ENCODE results near the gene DNASE2.

DNASE2 gene

DNA sequence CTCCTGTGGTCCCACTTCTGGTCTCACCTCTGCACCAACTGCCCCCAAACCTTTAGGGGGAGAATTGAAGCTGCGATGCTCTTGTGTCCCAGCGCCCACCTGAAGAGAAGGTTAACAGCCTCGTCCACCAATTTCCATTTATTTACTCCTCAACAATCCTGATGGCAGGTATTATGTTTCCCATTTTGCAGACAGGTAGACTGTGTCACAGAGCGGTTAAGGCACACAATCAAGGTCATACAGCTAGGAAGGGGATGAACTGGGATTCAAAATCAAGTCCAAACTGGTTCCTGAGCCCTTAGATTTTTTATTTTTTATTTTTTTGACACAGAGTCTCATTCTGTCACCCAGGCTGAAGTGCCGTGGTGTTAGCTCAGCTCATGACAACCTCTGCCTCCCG, 6.2 kb downstream of the DNASE2 start:
- Mint-ChIP-seq H3K4me1 (ENCODE audit: low read depth) (peaks cover 6% of the 10 kb centered on the region), H3K9me3 (no peaks in the 10 kb centered on the region), H3K4me3 (no peak overlapping the region), H3K36me3 (ENCODE audit: low read depth) (peaks cover 22% of the 10 kb centered on the region), H3K27me3 (ENCODE audit: low read depth) (no peaks in the 10 kb centered on the region), H3K27ac (no peak overlapping the region)

DNA sequence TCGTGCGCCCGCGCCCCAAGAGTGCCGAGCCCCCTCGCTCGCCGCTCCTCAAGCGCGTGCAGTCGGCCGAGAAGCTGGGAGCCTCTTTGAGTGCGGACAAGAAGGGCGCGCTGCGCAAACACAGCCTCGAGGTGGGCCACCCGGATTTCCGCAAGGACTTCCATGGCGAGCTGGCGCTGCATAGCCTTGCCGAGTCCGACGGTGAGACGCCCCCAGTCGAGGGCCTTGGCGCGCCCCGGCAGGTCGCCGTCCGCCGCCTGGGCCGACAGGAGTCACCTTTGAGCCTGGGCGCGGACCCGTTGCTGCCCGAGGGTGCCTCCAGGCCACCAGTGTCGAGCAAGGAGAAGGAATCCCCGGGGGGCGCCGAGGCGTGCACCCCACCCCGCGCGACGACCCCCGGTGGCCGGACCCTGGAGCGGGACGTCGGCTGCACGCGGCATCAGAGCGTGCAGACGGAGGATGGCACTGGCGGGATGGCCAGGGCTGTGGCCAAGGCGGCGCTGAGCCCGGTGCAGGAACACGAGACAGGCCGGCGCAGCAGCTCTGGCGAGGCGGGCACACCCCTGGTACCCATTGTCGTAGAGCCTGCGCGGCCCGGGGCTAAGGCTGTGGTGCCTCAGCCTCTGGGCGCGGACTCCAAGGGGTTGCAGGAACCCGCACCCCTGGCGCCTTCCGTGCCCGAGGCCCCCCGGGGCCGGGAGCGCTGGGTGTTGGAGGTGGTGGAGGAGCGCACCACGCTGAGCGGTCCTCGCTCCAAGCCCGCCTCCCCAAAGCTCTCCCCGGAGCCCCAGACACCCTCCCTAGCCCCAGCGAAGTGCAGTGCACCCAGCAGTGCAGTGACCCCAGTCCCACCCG, 7.1 kb downstream of the DNASE2 start:
- Mint-ChIP-seq H3K27me3 (ENCODE audit: low read depth) (no peaks in the 10 kb centered on the region), H3K27ac (no peak overlapping the region), H3K4me1 (ENCODE audit: low read depth) (peaks cover 5% of the 10 kb centered on the region), H3K36me3 (ENCODE audit: low read depth) (peaks cover 22% of the 10 kb centered on the region), H3K9me3 (no peaks in the 10 kb centered on the region), H3K4me3 (no peak overlapping the region)

DNA sequence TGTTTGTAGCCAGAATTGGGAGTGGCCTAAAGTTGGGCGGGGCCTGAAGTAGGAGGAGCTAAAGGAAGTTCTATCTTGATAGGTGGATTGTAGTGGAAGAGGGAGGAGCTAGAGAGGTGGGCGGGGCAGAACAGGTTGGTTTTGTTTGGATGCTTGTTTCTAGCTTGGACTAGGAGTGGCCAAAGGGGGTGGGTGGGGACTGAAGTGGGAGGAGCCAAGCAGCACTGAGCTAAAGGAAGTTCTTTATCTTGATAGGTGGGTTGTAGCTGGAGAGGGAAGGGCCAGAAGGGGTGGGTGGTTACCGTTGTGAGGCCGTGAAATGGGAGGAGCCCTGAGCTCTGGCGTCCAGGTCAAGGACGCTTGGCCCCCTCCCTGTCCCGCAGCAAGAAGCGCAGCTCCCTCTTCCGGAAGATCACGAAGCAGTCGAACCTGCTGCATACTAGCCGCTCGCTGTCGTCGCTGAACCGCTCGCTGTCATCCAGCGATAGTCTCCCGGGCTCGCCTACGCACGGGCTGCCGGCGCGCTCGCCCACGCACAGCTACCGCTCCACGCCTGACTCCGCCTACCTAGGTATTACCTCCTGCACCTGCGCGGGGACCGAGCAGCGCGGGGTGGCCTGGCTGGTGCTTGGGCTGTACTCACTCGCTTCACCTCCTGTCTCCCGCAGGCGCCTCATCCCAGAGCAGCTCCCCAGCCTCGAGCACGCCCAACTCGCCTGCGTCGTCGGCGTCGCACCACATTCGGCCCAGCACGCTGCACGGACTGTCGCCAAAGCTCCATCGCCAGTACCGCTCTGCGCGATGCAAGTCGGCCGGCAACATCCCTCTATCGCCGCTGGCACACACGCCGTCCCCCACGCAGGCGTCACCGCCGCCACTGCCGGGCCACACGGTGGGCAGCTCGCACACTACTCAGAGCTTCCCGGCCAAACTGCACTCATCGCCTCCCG, 8.0 kb downstream of the DNASE2 start:
- H3K4me1 Mint-ChIP-seq (ENCODE audit: low read depth): peaks cover 4% of the 10 kb centered on the region
- H3K27me3 Mint-ChIP-seq (ENCODE audit: low read depth): no peaks in the 10 kb centered on the region
- no peak overlapping the region for H3K27ac Mint-ChIP-seq
- peaks cover 17% of the 10 kb centered on the region for H3K36me3 Mint-ChIP-seq (ENCODE audit: low read depth)
- H3K4me3 Mint-ChIP-seq: no peak overlapping the region
- no peaks in the 10 kb centered on the region for H3K9me3 Mint-ChIP-seq

DNA sequence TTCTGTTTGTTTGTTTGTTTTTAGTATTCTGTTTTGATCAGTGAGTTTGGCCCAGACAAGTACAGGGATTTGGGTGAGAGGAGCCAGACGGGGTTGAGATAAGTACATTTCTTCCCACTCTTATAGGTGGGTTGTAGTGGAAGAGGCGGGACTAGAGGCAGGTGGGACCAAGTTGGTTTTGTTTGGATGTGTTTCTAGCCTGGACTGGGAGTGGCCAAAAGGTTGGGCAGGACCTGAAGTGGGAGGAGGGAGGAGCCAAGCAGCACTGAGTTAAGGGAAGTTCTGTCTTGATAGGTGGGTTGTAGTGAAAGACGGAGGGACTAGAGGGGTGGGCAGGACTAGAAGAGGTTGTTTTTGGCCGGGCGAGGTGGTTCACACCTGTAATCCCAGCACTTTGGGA, 9.0 kb downstream of the DNASE2 start:
- peaks cover 15% of the 10 kb centered on the region for H3K36me3 Mint-ChIP-seq (ENCODE audit: low read depth)
- no peak overlapping the region for H3K27ac Mint-ChIP-seq
- no peak overlapping the region for H3K4me3 Mint-ChIP-seq
- no peaks in the 10 kb centered on the region for H3K27me3 Mint-ChIP-seq (ENCODE audit: low read depth)
- peaks cover 4% of the 10 kb centered on the region for H3K4me1 Mint-ChIP-seq (ENCODE audit: low read depth)
- H3K9me3 Mint-ChIP-seq: no peaks in the 10 kb centered on the region

DNA sequence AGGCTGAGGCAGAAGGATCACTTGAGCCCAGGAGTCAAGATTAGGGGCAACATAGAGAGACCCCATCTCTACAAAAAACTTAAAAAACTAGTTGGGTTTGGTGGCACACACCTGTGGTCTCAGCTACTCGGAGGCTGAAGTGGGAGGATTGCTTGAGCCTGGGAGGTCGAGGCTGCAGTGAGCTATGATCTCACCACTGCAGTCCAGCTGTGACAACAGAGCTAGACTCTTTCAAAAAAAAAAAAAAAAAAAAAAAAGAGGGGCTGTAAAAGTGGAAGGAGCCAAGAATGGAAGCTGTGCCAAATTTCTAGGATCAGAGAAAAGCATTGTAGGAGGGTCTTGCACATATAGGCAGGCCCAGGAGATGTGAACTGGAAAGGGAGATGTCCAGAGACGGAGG, 9.6 kb downstream of the DNASE2 start:
- no peaks in the 10 kb centered on the region for H3K9me3 Mint-ChIP-seq
- peaks cover 8% of the 10 kb centered on the region for H3K4me1 Mint-ChIP-seq (ENCODE audit: low read depth)
- H3K4me3 Mint-ChIP-seq: no peak overlapping the region
- no peak overlapping the region for H3K27ac Mint-ChIP-seq
- H3K27me3 Mint-ChIP-seq (ENCODE audit: low read depth): no peaks in the 10 kb centered on the region
- peaks cover 15% of the 10 kb centered on the region for H3K36me3 Mint-ChIP-seq (ENCODE audit: low read depth)

DNA sequence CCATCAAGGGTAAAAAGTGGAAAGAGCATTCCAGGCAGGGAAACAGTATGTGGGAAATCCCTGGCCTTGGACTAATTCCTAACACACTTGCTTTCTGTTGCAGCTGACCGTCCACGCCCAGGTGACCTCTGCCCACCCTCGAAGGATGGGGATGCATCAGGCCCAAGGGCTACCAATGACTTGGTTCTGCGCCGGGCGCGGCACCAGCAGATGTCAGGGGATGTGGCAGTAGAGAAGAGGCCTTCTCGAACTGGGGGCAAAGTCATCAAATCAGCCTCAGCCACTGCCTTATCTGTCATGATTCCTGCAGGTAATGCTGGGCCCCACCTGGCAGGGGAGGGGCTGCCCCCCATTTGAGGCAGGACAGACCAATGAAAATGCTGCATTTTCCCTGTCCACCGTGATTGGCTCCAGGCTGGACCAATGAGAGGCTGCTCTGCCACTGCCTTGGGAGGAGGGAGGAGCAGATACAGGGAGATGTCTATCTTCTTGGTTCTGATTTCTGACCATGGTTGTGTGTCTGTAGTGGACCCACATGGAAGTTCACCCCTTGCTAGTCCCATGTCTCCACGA, 12.6 kb downstream of the DNASE2 start:
- H3K36me3 Mint-ChIP-seq (ENCODE audit: low read depth): peaks cover 11% of the 10 kb centered on the region
- H3K27ac Mint-ChIP-seq: no peak overlapping the region
- H3K9me3 Mint-ChIP-seq: no peaks in the 10 kb centered on the region
- no peaks in the 10 kb centered on the region for H3K27me3 Mint-ChIP-seq (ENCODE audit: low read depth)
- no peak overlapping the region for H3K4me3 Mint-ChIP-seq
- H3K4me1 Mint-ChIP-seq (ENCODE audit: low read depth): peaks cover 12% of the 10 kb centered on the region

DNA sequence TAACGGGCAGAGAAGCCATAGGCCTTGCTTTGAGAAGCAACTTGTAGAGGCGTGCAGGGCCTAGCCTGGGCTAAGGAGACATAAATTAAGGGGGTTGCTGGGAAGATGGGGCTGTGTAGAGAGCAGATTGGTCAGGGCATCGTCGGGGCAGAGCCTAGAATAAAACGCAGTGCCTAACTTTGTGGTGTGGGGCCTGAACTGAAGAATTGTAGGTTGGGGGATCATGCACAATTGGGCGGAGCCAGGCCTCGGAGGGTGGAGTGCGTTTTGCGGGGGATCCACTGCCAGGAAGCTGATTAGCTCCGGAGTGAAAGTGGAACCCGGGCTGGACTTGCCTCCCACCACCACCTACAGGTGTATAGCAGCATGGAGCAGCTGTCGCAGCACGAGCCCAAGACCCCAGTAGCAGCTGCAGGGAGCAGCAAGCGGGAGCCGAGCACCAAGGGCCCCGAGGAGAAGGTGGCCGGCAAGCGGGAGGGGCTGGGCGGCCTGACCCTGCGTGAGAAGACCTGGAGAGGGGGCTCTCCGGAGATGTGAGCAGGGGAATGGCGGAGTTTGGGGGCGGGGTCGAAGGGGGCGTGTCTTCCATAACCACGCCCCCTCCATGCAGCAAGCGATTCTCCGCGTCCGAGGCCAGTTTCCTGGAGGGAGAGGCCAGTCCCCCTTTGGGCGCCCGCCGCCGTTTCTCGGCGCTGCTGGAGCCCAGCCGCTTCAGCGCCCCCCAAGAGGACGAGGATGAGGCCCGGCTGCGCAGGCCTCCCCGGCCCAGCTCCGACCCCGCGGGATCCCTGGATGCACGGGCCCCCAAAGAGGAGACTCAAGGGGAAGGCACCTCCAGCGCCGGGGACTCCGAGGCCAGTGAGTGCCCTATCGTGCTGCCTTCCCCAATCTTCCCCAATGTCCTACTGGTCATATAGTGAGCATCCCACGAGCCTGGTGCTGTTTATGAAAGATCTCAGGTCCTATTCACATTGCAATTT, 13.8 kb downstream of the DNASE2 start:
- H3K27ac Mint-ChIP-seq: peak overlapping the region; percentile 26
- H3K27me3 Mint-ChIP-seq (ENCODE audit: low read depth): no peaks in the 10 kb centered on the region
- no peaks in the 10 kb centered on the region for H3K9me3 Mint-ChIP-seq
- H3K36me3 Mint-ChIP-seq (ENCODE audit: low read depth): peaks cover 7% of the 10 kb centered on the region
- H3K4me3 Mint-ChIP-seq: peak overlapping the region; percentile 56
- H3K4me1 Mint-ChIP-seq (ENCODE audit: low read depth): peaks cover 12% of the 10 kb centered on the region

DNA sequence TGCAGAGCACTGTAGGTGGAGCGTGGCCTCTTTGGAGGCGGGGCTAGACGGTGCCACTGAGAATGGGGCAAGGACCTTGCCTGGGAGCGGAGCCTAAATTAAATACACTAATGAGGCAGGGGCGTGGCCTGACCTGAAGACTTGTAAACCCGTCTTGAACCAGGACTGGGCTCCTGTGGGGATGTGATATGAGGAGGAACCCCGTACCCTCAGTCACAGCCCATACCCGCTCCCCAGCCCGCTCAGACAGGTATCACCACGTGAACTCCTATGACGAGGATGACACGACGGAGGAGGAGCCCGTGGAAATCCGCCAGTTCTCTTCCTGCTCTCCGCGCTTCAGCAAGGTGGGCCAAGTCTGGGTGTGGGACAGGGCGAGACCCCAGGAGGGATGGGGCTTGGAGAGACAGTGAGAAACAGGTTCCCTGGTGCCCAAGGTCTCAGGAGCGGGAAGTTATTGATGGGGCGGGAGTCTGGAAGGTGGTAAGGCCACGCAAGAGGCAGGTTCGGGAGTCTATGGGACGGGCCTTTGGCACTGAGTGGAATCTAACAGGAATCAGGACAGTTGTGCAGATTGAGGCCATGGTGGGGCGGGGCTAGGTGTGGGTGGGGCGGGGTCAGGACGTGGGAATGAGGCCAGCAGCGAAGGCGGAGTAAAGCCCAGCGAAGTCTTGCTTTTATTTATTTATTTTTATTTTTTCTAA, 14.7 kb downstream of the DNASE2 start:
- Mint-ChIP-seq H3K4me3 (peak overlapping the region; percentile 49), H3K27ac (peak overlapping the region; percentile 26), H3K4me1 (ENCODE audit: low read depth) (peaks cover 9% of the 10 kb centered on the region), H3K36me3 (ENCODE audit: low read depth) (no peaks in the 10 kb centered on the region), H3K27me3 (ENCODE audit: low read depth) (no peaks in the 10 kb centered on the region), H3K9me3 (no peaks in the 10 kb centered on the region)

DNA sequence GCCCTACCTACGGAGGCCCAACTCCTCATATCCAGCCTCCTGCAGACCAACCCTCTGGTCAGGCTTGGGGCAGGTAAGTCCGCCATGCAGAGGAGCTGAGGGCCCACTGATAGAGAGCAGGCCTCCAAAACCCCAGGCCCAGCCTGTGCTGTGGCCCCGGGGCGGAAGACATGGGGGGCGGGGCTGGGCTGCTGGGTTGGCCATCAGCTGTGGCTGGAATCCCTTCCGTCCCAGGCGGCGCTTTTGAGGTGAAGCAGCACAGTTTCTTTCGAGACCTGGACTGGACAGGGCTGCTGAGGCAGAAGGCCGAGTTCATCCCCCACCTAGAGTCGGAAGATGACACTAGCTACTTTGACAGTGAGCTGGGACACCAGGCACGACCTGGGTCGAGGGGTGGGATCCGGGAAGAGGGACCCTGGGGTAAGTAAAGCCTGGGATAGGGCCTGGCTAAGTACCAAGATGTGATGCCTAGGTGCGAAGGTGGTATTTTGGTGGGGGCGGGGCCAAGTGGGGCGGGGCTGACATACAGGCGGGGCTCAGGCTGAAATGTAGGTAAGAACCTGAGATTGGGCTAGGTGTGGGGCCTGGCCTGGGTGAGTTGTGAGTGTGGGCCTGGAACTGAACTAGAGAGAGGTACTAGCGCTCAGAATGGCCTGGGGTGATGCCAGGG, 15.4 kb downstream of the DNASE2 start:
- H3K4me1 Mint-ChIP-seq (ENCODE audit: low read depth): peaks cover 9% of the 10 kb centered on the region
- H3K27ac Mint-ChIP-seq: no peak overlapping the region
- H3K9me3 Mint-ChIP-seq: no peaks in the 10 kb centered on the region
- peaks cover 3% of the 10 kb centered on the region for H3K27me3 Mint-ChIP-seq (ENCODE audit: low read depth)
- no peaks in the 10 kb centered on the region for H3K36me3 Mint-ChIP-seq (ENCODE audit: low read depth)
- no peak overlapping the region for H3K4me3 Mint-ChIP-seq

DNA sequence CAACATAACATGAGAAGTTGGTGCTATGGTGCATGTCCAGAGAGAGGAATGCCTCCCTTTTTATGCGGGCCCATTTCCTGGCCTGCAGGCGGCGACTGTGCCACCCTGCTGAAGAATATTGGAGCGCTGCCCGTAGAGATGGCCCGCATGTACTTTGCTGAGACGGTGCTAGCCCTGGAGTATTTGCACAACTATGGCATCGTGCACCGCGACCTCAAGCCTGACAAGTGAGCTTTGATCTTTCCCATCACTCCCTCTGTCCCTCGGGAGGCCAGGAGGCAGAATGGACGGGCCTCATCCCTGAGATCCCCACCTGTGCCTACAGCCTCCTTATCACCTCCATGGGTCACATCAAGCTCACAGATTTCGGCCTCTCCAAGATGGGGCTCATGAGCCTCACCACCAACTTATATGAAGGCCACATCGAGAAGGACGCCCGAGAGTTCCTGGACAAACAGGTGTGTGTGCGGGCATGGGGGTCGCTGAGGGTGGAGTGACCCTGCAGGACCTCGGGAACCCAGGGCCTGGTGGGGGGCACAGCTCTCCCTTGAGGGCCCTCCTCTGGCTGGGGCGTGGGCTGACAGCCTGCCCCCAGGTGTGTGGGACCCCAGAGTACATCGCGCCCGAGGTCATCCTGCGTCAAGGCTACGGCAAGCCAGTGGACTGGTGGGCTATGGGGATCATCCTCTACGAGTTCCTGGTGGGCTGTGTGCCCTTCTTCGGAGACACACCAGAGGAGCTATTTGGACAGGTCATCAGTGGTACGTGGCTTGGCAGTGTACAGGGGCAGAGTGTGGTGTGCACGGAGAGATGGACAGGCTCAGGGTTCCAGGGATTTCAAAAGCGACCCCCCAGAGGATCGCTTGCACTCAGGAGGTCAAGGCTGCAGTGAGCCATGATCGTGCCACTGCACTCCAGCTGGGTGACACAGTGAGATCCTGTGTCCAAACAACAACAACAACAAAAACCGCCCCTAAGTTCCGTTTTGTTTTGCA, 16.2 kb downstream of the DNASE2 start:
- H3K36me3 Mint-ChIP-seq (ENCODE audit: low read depth): no peaks in the 10 kb centered on the region
- H3K27ac Mint-ChIP-seq: no peak overlapping the region
- H3K4me1 Mint-ChIP-seq (ENCODE audit: low read depth): peaks cover 9% of the 10 kb centered on the region
- peak overlapping the region; percentile 16 for H3K4me3 Mint-ChIP-seq
- H3K9me3 Mint-ChIP-seq: no peaks in the 10 kb centered on the region
- peaks cover 3% of the 10 kb centered on the region for H3K27me3 Mint-ChIP-seq (ENCODE audit: low read depth)

DNA sequence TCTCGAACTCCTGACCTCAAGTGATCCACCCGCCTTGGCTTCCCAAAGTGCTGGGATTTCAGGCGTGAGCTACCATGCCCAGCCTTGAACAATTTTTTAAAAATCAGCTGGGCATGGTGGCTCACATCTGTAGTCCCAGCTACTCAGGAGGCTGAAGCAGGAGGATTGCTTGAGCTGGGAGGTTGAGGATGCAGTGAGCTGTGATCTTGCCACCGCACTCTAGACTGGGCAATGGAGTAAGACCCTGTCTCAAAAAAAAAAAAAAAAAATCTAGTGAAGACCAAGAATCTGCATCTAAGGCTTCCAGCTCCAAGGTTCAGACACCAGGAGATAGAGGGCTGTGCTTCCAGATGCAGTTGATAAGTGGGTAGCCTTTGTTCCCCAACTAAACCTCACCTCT, 17.1 kb downstream of the DNASE2 start:
- Mint-ChIP-seq H3K27me3 (ENCODE audit: low read depth) (peaks cover 3% of the 10 kb centered on the region), H3K36me3 (ENCODE audit: low read depth) (no peaks in the 10 kb centered on the region), H3K9me3 (no peaks in the 10 kb centered on the region), H3K4me3 (no peak overlapping the region), H3K27ac (no peak overlapping the region), H3K4me1 (ENCODE audit: low read depth) (peaks cover 9% of the 10 kb centered on the region)

DNA sequence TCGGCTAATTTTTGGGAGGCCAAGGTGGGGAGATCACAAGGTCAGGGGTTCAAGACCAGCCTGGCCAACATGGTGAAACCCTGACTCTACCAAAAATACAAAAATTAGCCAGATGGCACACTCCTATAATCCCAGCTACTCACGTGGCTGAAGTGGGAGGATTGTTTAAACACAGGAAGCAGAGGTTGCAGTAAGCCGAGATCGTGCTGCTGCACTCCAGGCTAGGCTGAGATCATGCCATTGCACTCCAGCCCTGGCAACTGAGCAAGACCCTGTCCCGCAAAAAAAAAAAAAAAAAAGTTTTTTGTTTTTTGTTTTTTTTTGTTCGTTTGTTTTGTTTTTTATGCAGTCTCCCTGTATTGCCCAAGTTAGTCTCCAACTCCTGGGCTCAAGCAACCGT, 21.7 kb downstream of the DNASE2 start:
- no peaks in the 10 kb centered on the region for H3K4me1 Mint-ChIP-seq (ENCODE audit: low read depth)
- H3K27ac Mint-ChIP-seq: no peak overlapping the region
- H3K27me3 Mint-ChIP-seq (ENCODE audit: low read depth): peaks cover 3% of the 10 kb centered on the region
- H3K9me3 Mint-ChIP-seq: no peaks in the 10 kb centered on the region
- no peaks in the 10 kb centered on the region for H3K36me3 Mint-ChIP-seq (ENCODE audit: low read depth)
- no peak overlapping the region for H3K4me3 Mint-ChIP-seq

All from T-helper 1 cell treated with Interleukin-12 subunit alpha and Interleukin-12 subunit beta and Interleukin-4 antibody, amounts not matched to agents 30 μg/mL and 1 μg/mL, for 36 hours (primary cell).